Kidney (tissue), 14 donors: ENCODE data around the gene BUD23. TPM values are rescaled to one million over a fixed set of nuclear protein-coding genes. Genes with fewer than 3 reads are reported as not detected.
A peak's percentile ranks its signal among the peaks of the same experiment; 100 is the strongest.

Experiments used
- DNase-seq, 5 donors: peaks; one replicate each; pipeline ENCODE4 v3.0.0-alpha.2; 2013 to 2020
- FAIRE-seq: peaks from 2 replicates; lab custom pipeline; 2012; peaks lifted over from hg19 to GRCh38; lab: Jason Lieb, UNC
- H3K27ac ChIP-seq, 2 donors: one replicate each; pipeline ENCODE4 v1.7.0; 2013; ENCODE audit warnings: low read depth in 2 of 2, low read length in 2 of 2, inconsistent platforms in 1 of 2
- H3K27me3 ChIP-seq: one replicate; pipeline ENCODE4 v1.7.1; 2013; ENCODE audit warnings: low read length, inconsistent platforms; ENCODE audit not compliant: control insufficient read depth, insufficient read depth
- H3K36me3 ChIP-seq, 3 donors: one replicate each; pipeline versions ENCODE4 v1.7.0 to v1.7.1; 2013; ENCODE audit warnings: low read length in 3 of 3, control low read depth in 1 of 3, inconsistent platforms in 1 of 3; ENCODE audit not compliant: insufficient read depth in 3 of 3, control insufficient read depth in 2 of 3
- H3K4me1 ChIP-seq, 3 donors: one replicate each; pipeline versions ENCODE4 v1.7.0 to v1.7.1; 2013; ENCODE audit warnings: low read length in 3 of 3, inconsistent platforms in 1 of 3, low read depth in 1 of 3; ENCODE audit not compliant: control insufficient read depth in 2 of 3, insufficient read depth in 2 of 3
- H3K4me3 ChIP-seq, 3 donors: one replicate each; pipeline versions ENCODE4 v1.7.0 to v1.8.1; 2013; ENCODE audit warnings: low read length in 3 of 3, control low read depth in 1 of 3, inconsistent platforms in 1 of 3
- H3K9ac ChIP-seq, 3 donors: one replicate each; pipeline versions ENCODE4 v1.7.0 to v1.7.1; 2013; ENCODE audit warnings: low read length in 3 of 3, control low read depth in 1 of 3, inconsistent platforms in 1 of 3
- H3K9me3 ChIP-seq, 3 donors: one replicate each; pipeline versions ENCODE4 v1.7.0 to v1.7.1; 2013; ENCODE audit warnings: low read length in 3 of 3, control low read depth in 1 of 3, inconsistent platforms in 1 of 3; ENCODE audit not compliant: control insufficient read depth in 2 of 3, insufficient read depth in 1 of 3
- CTCF ChIP-seq: IDR thresholded peaks from 3 replicates; pipeline ENCODE4 v1.5.1; 2012; ENCODE audit warnings: mild to moderate bottlenecking, moderate library complexity, borderline replicate concordance; ENCODE audit not compliant: insufficient read depth; ENCODE audit errors: extremely low read depth
- intact Hi-C: fragments of 100-400 bp; cut with DNase I; formaldehyde crosslinking; loops from one replicate; pipeline ENCODE4 v1.11.1; 2022
- polyA plus RNA-seq: library from polyadenylated mRNA; stranded (reverse); fragments of 350-450 nt; fragmentation: Illumina TruSeq; extraction: RNeasy Lipid Tissue Mini Kit (QIAGEN cat#74804); gene quantifications from one replicate; pipeline ENCODE4 v1.2.3, GENCODE V29; 2014; ENCODE audit warnings: low read depth, low replicate concordance; ENCODE audit not compliant: insufficient read depth
- total RNA-seq: library from RNA; stranded (reverse); fragmentation: NEBNext Ultra II Directional; extraction: Animal tissue kit (Norgen Biotek cat#: 25700); gene quantifications from one replicate; pipeline ENCODE4 v1.2.1, GENCODE V29; 2021
- donor health status: control.
- donor health status: control.
- donor health status: control.
- donor health status: control.
- donor health status: control.
- donor health status: DM: yes; HTN: yes; CAD: no.
- donor health status: Normal renal cell carcinoma (clear cell type).

Gene BUD23
- total and polyA plus RNA-seq, 2 donors from 2014 or later: 61.0 to 92.7 TPM

DNA sequence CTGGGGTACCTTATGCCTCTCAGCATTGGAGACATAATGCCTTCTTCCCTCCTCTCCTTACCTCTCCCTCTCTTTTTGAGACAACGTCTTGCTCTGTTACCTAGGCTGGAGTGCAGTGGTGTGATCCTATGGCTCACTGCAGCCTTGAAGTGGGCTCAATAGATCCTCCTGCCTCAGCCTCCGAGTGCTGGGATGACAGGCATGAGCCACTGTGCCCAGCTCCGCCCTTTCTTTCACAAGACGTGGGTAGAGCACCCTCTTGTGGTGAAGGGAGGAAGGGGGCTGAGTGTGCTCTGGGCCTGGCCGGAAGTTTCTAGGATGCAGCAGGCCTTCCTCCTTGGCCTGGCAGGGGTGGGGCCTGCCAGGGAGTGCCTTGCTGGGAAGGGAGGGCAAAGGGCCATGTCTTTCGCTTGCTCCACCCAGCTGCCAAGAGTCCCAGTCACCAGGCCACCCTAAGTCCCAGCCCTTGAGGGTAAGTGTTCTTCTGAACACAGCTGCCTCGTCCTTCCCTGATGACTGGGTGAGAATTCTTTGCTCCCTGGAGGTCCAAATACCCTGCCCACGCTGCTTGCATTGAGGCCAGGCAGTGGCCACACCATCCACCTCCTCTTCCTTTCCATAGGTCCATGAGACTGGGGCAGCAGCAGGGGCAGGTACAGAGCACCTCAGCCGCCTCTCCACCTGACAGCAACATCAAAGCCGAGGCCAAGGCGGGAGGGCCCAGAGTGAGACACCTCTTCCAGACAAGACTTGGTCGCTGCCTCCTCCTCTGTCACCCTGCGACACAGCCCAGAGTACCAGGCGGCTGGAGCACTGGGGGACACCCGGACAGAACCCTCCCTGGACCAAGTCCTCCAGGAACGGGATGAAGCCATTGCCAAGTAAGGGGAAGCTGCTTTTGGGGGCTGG, 51.5 kb downstream of the BUD23 start:
- Histone ChIP-seq H3K9ac (no peak overlapping the region), H3K4me3 (peak overlapping the region in 1 of 3 donors; percentile 10), H3K9me3 (no peaks in the 10 kb centered on the region), H3K27me3 (no peaks in the 10 kb centered on the region), H3K27ac (peak overlapping the region; percentile 60 to 79), H3K36me3 (peaks cover 0 to 6% (median 5%) of the 10 kb centered on the region in 3 donors), H3K4me1 (peaks cover 0 to 12% (median 0%) of the 10 kb centered on the region in 3 donors)
- DNase-seq: peak; percentile 55 to 90 (median 68)
- FAIRE-seq: no peak
- peak; percentile 76 for TF ChIP-seq CTCF
- intact Hi-C loops: no loop called here

GRCh38 chr7:73735528-73735905, 52.1 kb downstream of the BUD23 start:
- H3K27ac ChIP-seq: peak overlapping the region; percentile 60 to 79
- H3K27me3 ChIP-seq: no peaks in the 10 kb centered on the region
- no peak overlapping the region for H3K4me3 ChIP-seq
- DNase-seq: peak in 2 of 5 donors; percentile 53 to 80
- H3K36me3 ChIP-seq: peaks cover 0 to 6% (median 5%) of the 10 kb centered on the region in 3 donors
- H3K9ac ChIP-seq: no peak overlapping the region
- intact Hi-C loops: no loop called here
- TF ChIP-seq CTCF: no peak
- peaks cover 0 to 12% (median 0%) of the 10 kb centered on the region in 3 donors for H3K4me1 ChIP-seq
- no peaks in the 10 kb centered on the region for H3K9me3 ChIP-seq
- no peak for FAIRE-seq

- Histone ChIP-seq H3K4me1 (peaks cover 0 to 15% (median 5%) of the 10 kb centered on the region in 3 donors), H3K27ac (no peak overlapping the region), H3K27me3 (no peaks in the 10 kb centered on the region), H3K4me3 (no peak overlapping the region), H3K36me3 (peaks cover 0 to 6% (median 5%) of the 10 kb centered on the region in 3 donors), H3K9ac (peak overlapping the region in 1 of 3 donors; percentile 4), H3K9me3 (no peaks in the 10 kb centered on the region)
- no peak for DNase-seq
- no peak for TF ChIP-seq CTCF
- FAIRE-seq: no peak
- intact Hi-C loops: no loop called here
Observed at GRCh38 chr7:73736885-73737284, 53.5 kb downstream of the BUD23 start.
